Karpas-422 (cell line): ENCODE measurements around the gene CCNB2. TPM values are rescaled to one million over a fixed set of nuclear protein-coding genes. Genes with fewer than 3 reads are reported as not detected.

ENCODE experiments used
- DNase-seq: peaks from one replicate; pipeline ENCODE4 v3.0.0-alpha.2; 2015
- H2AFZ ChIP-seq: fragments of 200-600 bp; sonication (generic); 2 replicates; pipeline ENCODE4 v1.6.1; 2014; ENCODE audit warnings: antibody characterized with exemption, low read length, mixed read lengths
- H3K27ac ChIP-seq: fragments of 200-600 bp; sonication (generic); 2 replicates; pipeline ENCODE4 v1.5.1; 2014; ENCODE audit warnings: mild to moderate bottlenecking, low read length, moderate library complexity
- H3K27me3 ChIP-seq: fragments of 200-600 bp; sonication (generic); 2 replicates; pipeline ENCODE4 v1.6.1; 2014; ENCODE audit warnings: low read length, mixed read lengths
- H3K36me3 ChIP-seq: fragments of 200-600 bp; sonication (generic); 2 replicates; pipeline ENCODE4 v1.6.1; 2014; ENCODE audit warnings: low read length, mixed read lengths; ENCODE audit not compliant: insufficient read depth
- H3K4me1 ChIP-seq: fragments of 200-600 bp; sonication (generic); 2 replicates; pipeline ENCODE4 v1.6.1; 2014; ENCODE audit warnings: mild to moderate bottlenecking, low read length, mixed read lengths
- H3K4me2 ChIP-seq: fragments of 200-600 bp; sonication (generic); 2 replicates; pipeline ENCODE4 v1.6.1; 2014; ENCODE audit warnings: low read length, low read depth, mild to moderate bottlenecking; ENCODE audit not compliant: poor library complexity, severe bottlenecking
- H3K4me3 ChIP-seq: fragments of 200-600 bp; sonication (generic); 2 replicates; pipeline ENCODE4 v1.5.1; 2014; ENCODE audit warnings: mild to moderate bottlenecking, antibody characterized with exemption, low read length, mixed read lengths
- H3K79me2 ChIP-seq: fragments of 200-600 bp; sonication (generic); 2 replicates; pipeline ENCODE4 v1.6.1; 2014; ENCODE audit warnings: mild to moderate bottlenecking, low read length, mixed read lengths
- H3K9ac ChIP-seq: fragments of 200-600 bp; sonication (generic); 2 replicates; pipeline ENCODE4 v1.6.0; 2014; ENCODE audit warnings: low read length
- H3K9me2 ChIP-seq: fragments of 200-600 bp; sonication (generic), shearing (Covaris generic); replicated peaks from 2 replicates; pipeline ENCODE4 v1.6.0; 2014; ENCODE audit warnings: mild to moderate bottlenecking, low read length, moderate library complexity; ENCODE audit not compliant: insufficient read depth
- H3K9me3 ChIP-seq: fragments of 300-700, 200-600 bp; sonication (generic); 2 replicates; pipeline ENCODE4 v1.6.1; 2014; ENCODE audit warnings: low read length, mixed read lengths
- H4K20me1 ChIP-seq: fragments of 200-600 bp; sonication (generic); 2 replicates; pipeline ENCODE4 v1.6.1; 2014; ENCODE audit warnings: mild to moderate bottlenecking, antibody characterized with exemption, low read length, low read depth; ENCODE audit not compliant: insufficient read depth
- total RNA-seq: library from RNA; depleted of rRNA; stranded (reverse); fragments of >200 nt; shearing (Covaris generic); gene quantifications from 2 replicates; pipeline ENCODE4 v1.2.3, GENCODE V29; 2014; ENCODE audit warnings: low replicate concordance

Gene CCNB2
- total RNA-seq, 1 experiment from 2014 or later, result 65.2 TPM

DNA sequence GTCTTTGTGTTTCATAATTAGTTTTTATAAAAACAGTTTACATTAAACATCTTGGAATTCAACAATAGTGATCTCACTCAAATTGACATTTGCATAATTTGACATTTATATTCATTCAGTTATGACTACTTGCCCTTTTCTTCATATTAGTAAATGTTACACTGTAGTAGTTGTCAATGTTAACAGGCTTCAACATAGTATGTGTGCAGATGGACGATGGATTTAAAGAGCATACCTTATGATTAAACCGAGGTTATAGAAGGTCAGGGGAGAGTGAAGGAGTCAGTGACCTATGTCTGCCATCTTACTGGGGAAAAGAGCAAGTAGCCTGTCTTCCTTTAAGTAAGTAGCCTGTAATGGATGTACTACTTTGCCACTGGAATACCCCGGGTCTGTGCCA lies 8.5 kb upstream of the CCNB2 start:
- Histone ChIP-seq H3K27ac (no peak overlapping the region), H4K20me1 (no peaks in the 10 kb centered on the region), H3K9me3 (no peaks in the 10 kb centered on the region), H3K4me1 (peaks cover 8% of the 10 kb centered on the region), H3K79me2 (no peaks in the 10 kb centered on the region; the same call in 1 of the 2 replicates), H3K27me3 (no peaks in the 10 kb centered on the region), H3K4me3 (no peak overlapping the region), H3K36me3 (peaks cover 36% of the 10 kb centered on the region), H3K4me2 (no peak overlapping the region), H2AFZ (no peak overlapping the region), H3K9ac (no peak overlapping the region), H3K9me2 (no peaks in the 10 kb centered on the region)
- DNase-seq, result no peak

GRCh38 chr15:59099162-59099685 lies 5.7 kb upstream of the CCNB2 start:
- Histone ChIP-seq H3K27me3 (no peaks in the 10 kb centered on the region), H3K9me2 (no peaks in the 10 kb centered on the region), H3K9me3 (no peaks in the 10 kb centered on the region), H3K4me1 (peaks cover under 1% of the 10 kb centered on the region), H3K36me3 (peaks cover 17% of the 10 kb centered on the region), H4K20me1 (no peaks in the 10 kb centered on the region), H3K27ac (no peak overlapping the region), H2AFZ (no peak overlapping the region), H3K9ac (no peak overlapping the region), H3K79me2 (no peaks in the 10 kb centered on the region; the same call in 1 of the 2 replicates), H3K4me2 (no peak overlapping the region), H3K4me3 (no peak overlapping the region)
- no peak for DNase-seq

DNA sequence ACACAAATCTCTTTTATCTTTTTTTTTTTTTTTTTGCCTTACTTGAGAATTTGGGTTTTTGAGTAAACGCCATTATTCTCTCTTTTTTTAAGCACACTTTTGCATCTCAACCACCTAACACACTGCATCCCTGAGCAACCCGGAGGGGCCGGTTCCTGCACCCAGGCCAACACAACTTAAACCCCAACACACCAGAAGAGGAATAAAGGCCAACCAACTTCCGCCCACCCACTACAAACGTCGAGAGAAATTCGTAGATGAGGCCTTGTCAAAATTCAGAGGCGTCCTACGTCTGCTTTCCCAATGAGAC lies 389 bp upstream of the CCNB2 start:
- H3K4me3 ChIP-seq, result peak overlapping the region; percentile 96
- H3K27ac ChIP-seq, result peak overlapping the region; percentile 69
- H3K79me2 ChIP-seq, result peaks cover 44% of the 10 kb centered on the region
- peak overlapping the region; percentile 99 for H3K4me2 ChIP-seq
- no peaks in the 10 kb centered on the region for H4K20me1 ChIP-seq
- no peaks in the 10 kb centered on the region for H3K27me3 ChIP-seq
- H3K4me1 ChIP-seq, result peaks cover 21% of the 10 kb centered on the region
- peaks cover 24% of the 10 kb centered on the region for H3K36me3 ChIP-seq
- no peak for DNase-seq
- H3K9me3 ChIP-seq, result no peaks in the 10 kb centered on the region
- no peaks in the 10 kb centered on the region for H3K9me2 ChIP-seq
- peak overlapping the region; percentile 84; the same call in 1 of the 2 replicates for H2AFZ ChIP-seq
- H3K9ac ChIP-seq, result peak overlapping the region; percentile 93

GRCh38 chr15:59105854-59106253 lies 908 bp downstream of the CCNB2 start:
- Histone ChIP-seq H3K4me3 (peak overlapping the region; percentile 96), H3K4me2 (peak overlapping the region; percentile 99), H3K36me3 (peaks cover 26% of the 10 kb centered on the region), H4K20me1 (no peaks in the 10 kb centered on the region), H3K9me3 (no peaks in the 10 kb centered on the region), H3K9ac (peak overlapping the region; percentile 93), H3K4me1 (peaks cover 21% of the 10 kb centered on the region), H3K27me3 (no peaks in the 10 kb centered on the region), H3K9me2 (no peaks in the 10 kb centered on the region), H2AFZ (peak overlapping the region; percentile 36; the same call in 1 of the 2 replicates), H3K27ac (peak overlapping the region; percentile 74), H3K79me2 (peaks cover 53% of the 10 kb centered on the region)
- DNase-seq, result peak; percentile 42

GRCh38 chr15:59111251-59111650 lies 6.3 kb downstream of the CCNB2 start:
- Histone ChIP-seq H3K79me2 (peaks cover 49% of the 10 kb centered on the region), H3K9me3 (no peaks in the 10 kb centered on the region), H3K4me1 (peaks cover 10% of the 10 kb centered on the region), H3K9me2 (no peaks in the 10 kb centered on the region), H3K4me3 (no peak overlapping the region), H4K20me1 (no peaks in the 10 kb centered on the region), H3K36me3 (peaks cover 59% of the 10 kb centered on the region), H3K27ac (no peak overlapping the region), H3K27me3 (no peaks in the 10 kb centered on the region), H2AFZ (no peak overlapping the region), H3K4me2 (no peak overlapping the region), H3K9ac (no peak overlapping the region)
- no peak for DNase-seq

GRCh38 chr15:59115047-59115446 lies 10.1 kb downstream of the CCNB2 start:
- Histone ChIP-seq H3K27ac (no peak overlapping the region), H2AFZ (no peak overlapping the region), H3K27me3 (no peaks in the 10 kb centered on the region), H3K4me1 (peaks cover 11% of the 10 kb centered on the region), H3K4me3 (no peak overlapping the region), H3K36me3 (peaks cover 70% of the 10 kb centered on the region), H3K79me2 (peaks cover 30% of the 10 kb centered on the region), H3K9me2 (no peaks in the 10 kb centered on the region), H4K20me1 (no peaks in the 10 kb centered on the region), H3K9me3 (no peaks in the 10 kb centered on the region), H3K4me2 (no peak overlapping the region), H3K9ac (no peak overlapping the region)
- no peak for DNase-seq

- no peak overlapping the region for H3K27ac ChIP-seq
- no peak overlapping the region for H3K4me3 ChIP-seq
- H3K9me3 ChIP-seq, result no peaks in the 10 kb centered on the region
- no peaks in the 10 kb centered on the region for H3K27me3 ChIP-seq
- no peak for DNase-seq
- H3K36me3 ChIP-seq, result peaks cover 75% of the 10 kb centered on the region
- H2AFZ ChIP-seq, result no peak overlapping the region
- H3K9me2 ChIP-seq, result no peaks in the 10 kb centered on the region
- peaks cover 28% of the 10 kb centered on the region for H3K79me2 ChIP-seq
- H4K20me1 ChIP-seq, result no peaks in the 10 kb centered on the region
- no peak overlapping the region for H3K9ac ChIP-seq
- H3K4me1 ChIP-seq, result peaks cover 11% of the 10 kb centered on the region
- no peak overlapping the region for H3K4me2 ChIP-seq
Measured at GRCh38 chr15:59116141-59116540, 11.2 kb downstream of the CCNB2 start.

DNA sequence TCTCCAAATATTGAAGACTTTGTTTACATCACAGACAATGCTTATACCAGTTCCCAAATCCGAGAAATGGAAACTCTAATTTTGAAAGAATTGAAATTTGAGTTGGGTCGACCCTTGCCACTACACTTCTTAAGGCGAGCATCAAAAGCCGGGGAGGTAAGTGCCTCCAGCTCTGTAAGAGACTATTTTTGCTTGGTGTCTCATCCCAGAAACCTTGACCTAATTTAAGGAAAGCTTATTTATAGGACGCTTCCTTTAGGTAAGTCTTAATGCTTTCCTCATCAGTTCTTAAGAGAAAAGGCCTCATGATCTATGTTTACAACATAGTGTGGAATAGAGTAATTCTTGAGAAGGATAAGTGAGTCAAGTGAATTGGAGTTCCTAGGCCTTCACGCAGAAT lies 11.8 kb downstream of the CCNB2 start:
- Histone ChIP-seq H3K4me1 (peaks cover 11% of the 10 kb centered on the region), H2AFZ (no peak overlapping the region), H3K27me3 (no peaks in the 10 kb centered on the region), H3K9me2 (no peaks in the 10 kb centered on the region), H4K20me1 (no peaks in the 10 kb centered on the region), H3K36me3 (peaks cover 78% of the 10 kb centered on the region), H3K9ac (no peak overlapping the region), H3K27ac (no peak overlapping the region), H3K4me3 (no peak overlapping the region), H3K4me2 (no peak overlapping the region), H3K9me3 (no peaks in the 10 kb centered on the region), H3K79me2 (peaks cover 29% of the 10 kb centered on the region)
- DNase-seq, result no peak

GRCh38 chr15:59119625-59120024 lies 14.7 kb downstream of the CCNB2 start:
- no peaks in the 10 kb centered on the region for H3K9me2 ChIP-seq
- H3K36me3 ChIP-seq, result peaks cover 86% of the 10 kb centered on the region
- no peaks in the 10 kb centered on the region for H3K27me3 ChIP-seq
- no peak overlapping the region for H2AFZ ChIP-seq
- H3K9ac ChIP-seq, result no peak overlapping the region
- H3K4me3 ChIP-seq, result no peak overlapping the region
- peaks cover 36% of the 10 kb centered on the region for H3K79me2 ChIP-seq
- H3K27ac ChIP-seq, result no peak overlapping the region
- DNase-seq, result no peak
- H4K20me1 ChIP-seq, result no peaks in the 10 kb centered on the region
- H3K9me3 ChIP-seq, result no peaks in the 10 kb centered on the region
- H3K4me2 ChIP-seq, result no peak overlapping the region
- H3K4me1 ChIP-seq, result peaks cover 11% of the 10 kb centered on the region
